Karpas-422 (cell line): Measurements from ENCODE around the gene LHPP. TPM values are rescaled to one million over a fixed set of nuclear protein-coding genes. Genes with fewer than 3 reads are reported as not detected.

ENCODE experiments used
- DNase-seq: peaks from one replicate; pipeline ENCODE4 v3.0.0-alpha.2; 2015
- H2AFZ ChIP-seq: fragments of 200-600 bp; sonication (generic); 2 replicates; pipeline ENCODE4 v1.6.1; 2014; ENCODE audit warnings: antibody characterized with exemption, low read length, mixed read lengths
- H3K27ac ChIP-seq: fragments of 200-600 bp; sonication (generic); 2 replicates; pipeline ENCODE4 v1.5.1; 2014; ENCODE audit warnings: mild to moderate bottlenecking, low read length, moderate library complexity
- H3K27me3 ChIP-seq: fragments of 200-600 bp; sonication (generic); 2 replicates; pipeline ENCODE4 v1.6.1; 2014; ENCODE audit warnings: low read length, mixed read lengths
- H3K36me3 ChIP-seq: fragments of 200-600 bp; sonication (generic); 2 replicates; pipeline ENCODE4 v1.6.1; 2014; ENCODE audit warnings: low read length, mixed read lengths; ENCODE audit not compliant: insufficient read depth
- H3K4me1 ChIP-seq: fragments of 200-600 bp; sonication (generic); 2 replicates; pipeline ENCODE4 v1.6.1; 2014; ENCODE audit warnings: mild to moderate bottlenecking, low read length, mixed read lengths
- H3K4me2 ChIP-seq: fragments of 200-600 bp; sonication (generic); 2 replicates; pipeline ENCODE4 v1.6.1; 2014; ENCODE audit warnings: low read length, low read depth, mild to moderate bottlenecking; ENCODE audit not compliant: poor library complexity, severe bottlenecking
- H3K4me3 ChIP-seq: fragments of 200-600 bp; sonication (generic); 2 replicates; pipeline ENCODE4 v1.5.1; 2014; ENCODE audit warnings: mild to moderate bottlenecking, antibody characterized with exemption, low read length, mixed read lengths
- H3K79me2 ChIP-seq: fragments of 200-600 bp; sonication (generic); 2 replicates; pipeline ENCODE4 v1.6.1; 2014; ENCODE audit warnings: mild to moderate bottlenecking, low read length, mixed read lengths
- H3K9ac ChIP-seq: fragments of 200-600 bp; sonication (generic); 2 replicates; pipeline ENCODE4 v1.6.0; 2014; ENCODE audit warnings: low read length
- H3K9me2 ChIP-seq: fragments of 200-600 bp; sonication (generic), shearing (Covaris generic); replicated peaks from 2 replicates; pipeline ENCODE4 v1.6.0; 2014; ENCODE audit warnings: mild to moderate bottlenecking, low read length, moderate library complexity; ENCODE audit not compliant: insufficient read depth
- H3K9me3 ChIP-seq: fragments of 300-700, 200-600 bp; sonication (generic); 2 replicates; pipeline ENCODE4 v1.6.1; 2014; ENCODE audit warnings: low read length, mixed read lengths
- H4K20me1 ChIP-seq: fragments of 200-600 bp; sonication (generic); 2 replicates; pipeline ENCODE4 v1.6.1; 2014; ENCODE audit warnings: mild to moderate bottlenecking, antibody characterized with exemption, low read length, low read depth; ENCODE audit not compliant: insufficient read depth
- total RNA-seq: library from RNA; depleted of rRNA; stranded (reverse); fragments of >200 nt; shearing (Covaris generic); gene quantifications from 2 replicates; pipeline ENCODE4 v1.2.3, GENCODE V29; 2014; ENCODE audit warnings: low replicate concordance

Gene LHPP
- total RNA-seq, 1 experiment from 2014 or later, result 57.2 TPM

DNA sequence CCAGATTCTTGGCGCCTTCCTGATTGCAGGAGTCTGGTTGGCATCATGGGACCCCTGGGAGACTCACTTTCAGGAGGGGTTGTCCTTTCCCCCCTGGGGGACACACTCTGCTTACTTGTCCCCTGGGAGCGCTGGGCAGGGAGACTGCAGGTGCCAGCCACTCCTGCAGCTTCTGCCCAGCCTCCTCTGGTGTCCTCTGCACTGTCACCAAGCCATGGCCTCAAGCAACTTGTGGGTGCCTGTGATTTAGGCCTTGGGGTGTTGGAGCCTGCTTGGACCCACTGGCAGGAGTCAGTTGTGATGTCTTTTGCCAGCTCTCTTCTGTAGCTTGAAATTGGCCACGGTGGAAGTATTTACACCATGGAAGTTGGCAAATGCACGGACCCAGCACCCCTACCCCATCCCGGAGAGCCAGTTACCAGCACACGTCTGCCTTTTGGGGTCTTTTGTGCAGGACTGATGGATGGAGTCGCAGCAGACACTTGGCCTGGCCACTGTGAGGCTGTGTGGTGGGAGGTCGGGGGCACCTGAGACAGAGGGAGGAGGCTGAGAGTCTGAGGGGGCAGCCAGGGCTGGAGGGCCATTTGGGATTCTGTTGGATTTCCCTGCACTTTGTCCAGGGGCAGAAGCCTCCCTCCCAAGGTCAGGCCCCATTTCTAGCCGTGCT lies 104.7 kb downstream of the LHPP start:
- H3K4me3 ChIP-seq, result no peak overlapping the region
- H3K4me1 ChIP-seq, result peaks cover 96% of the 10 kb centered on the region
- H3K27me3 ChIP-seq, result no peaks in the 10 kb centered on the region
- peak overlapping the region; percentile 17 for H3K4me2 ChIP-seq
- peaks cover 27% of the 10 kb centered on the region for H3K36me3 ChIP-seq
- H3K79me2 ChIP-seq, result peaks cover 92% of the 10 kb centered on the region
- no peaks in the 10 kb centered on the region for H3K9me3 ChIP-seq
- H2AFZ ChIP-seq, result no peak overlapping the region
- no peak for DNase-seq
- peak overlapping the region; percentile 92 for H3K27ac ChIP-seq
- H3K9ac ChIP-seq, result peak overlapping the region; percentile 60
- H3K9me2 ChIP-seq, result no peaks in the 10 kb centered on the region
- peaks cover 7% of the 10 kb centered on the region; the same call in 1 of the 2 replicates for H4K20me1 ChIP-seq

DNA sequence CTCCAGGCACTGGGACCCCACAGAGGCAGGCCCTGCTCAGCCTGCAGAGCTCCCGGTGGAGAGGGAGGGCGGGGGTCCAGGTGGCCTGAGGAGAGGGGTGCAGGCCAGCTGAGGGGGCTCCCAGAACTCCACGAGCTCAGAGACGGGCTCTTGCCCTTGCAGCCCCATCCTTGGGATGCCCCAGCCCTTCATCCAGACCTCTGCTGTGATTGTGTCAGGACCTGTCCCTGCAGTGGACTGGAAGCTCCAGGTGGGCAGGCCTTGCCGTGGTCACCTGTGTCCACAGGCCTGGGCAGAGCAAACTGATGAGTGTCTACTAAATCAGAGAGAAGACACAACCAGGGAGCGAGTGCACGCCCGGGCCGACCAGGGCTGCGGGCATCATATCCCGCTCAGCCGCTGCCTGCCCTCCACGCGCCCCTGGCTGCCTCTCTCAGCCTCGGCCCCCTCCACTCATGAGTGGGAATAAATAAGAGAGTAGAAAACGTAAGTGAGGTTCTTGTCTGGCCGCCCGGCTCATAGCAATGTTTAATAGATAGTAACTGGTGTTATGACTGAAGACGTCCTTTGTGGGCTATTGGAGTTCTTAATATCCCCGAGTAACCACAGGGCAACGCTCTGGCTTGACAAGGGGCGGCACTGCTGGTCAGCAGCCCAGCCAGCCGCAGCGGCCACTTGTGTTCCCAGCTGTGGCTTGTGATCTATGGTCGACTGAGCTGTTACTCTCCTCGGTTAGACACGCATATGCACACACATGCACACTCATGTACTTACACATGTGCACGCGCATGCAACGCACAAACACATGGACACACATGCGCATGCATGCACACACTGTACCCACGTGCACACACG lies 105.6 kb downstream of the LHPP start:
- Histone ChIP-seq H2AFZ (no peak overlapping the region), H3K9me2 (no peaks in the 10 kb centered on the region), H3K4me1 (peaks cover 95% of the 10 kb centered on the region), H3K9me3 (no peaks in the 10 kb centered on the region), H3K4me2 (no peak overlapping the region), H3K79me2 (peaks cover 92% of the 10 kb centered on the region), H3K9ac (no peak overlapping the region), H3K27me3 (no peaks in the 10 kb centered on the region), H4K20me1 (peaks cover 7% of the 10 kb centered on the region; the same call in 1 of the 2 replicates), H3K27ac (peak overlapping the region; percentile 92), H3K36me3 (peaks cover 27% of the 10 kb centered on the region), H3K4me3 (no peak overlapping the region)
- no peak for DNase-seq

DNA sequence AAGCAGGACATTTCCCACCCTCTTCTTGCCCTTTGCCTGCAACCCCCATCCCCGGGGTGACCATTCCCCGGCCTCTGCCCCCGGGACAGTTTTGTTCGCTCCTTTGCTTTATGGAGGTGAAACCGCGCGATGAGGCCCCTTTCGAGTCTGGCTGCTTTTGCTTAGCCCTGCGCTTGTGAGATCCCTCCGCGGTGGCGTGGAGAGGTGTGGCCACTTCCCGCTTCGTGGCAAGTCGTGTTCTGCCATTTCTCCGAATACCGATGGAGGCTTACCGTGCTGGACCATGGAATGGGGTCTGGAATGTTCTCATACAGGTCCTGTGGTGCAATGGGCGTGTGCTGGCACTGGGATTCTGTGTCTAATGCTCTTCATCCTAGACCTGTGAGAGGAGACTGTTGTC lies 106.7 kb downstream of the LHPP start:
- Histone ChIP-seq H3K27me3 (no peaks in the 10 kb centered on the region), H3K9me2 (no peaks in the 10 kb centered on the region), H3K36me3 (peaks cover 30% of the 10 kb centered on the region), H3K4me3 (no peak overlapping the region), H3K4me1 (peaks cover 90% of the 10 kb centered on the region), H3K9ac (0 out of 2 replicates have a peak overlapping the region, but pooled peaks have one; percentile 28), H3K4me2 (no peak overlapping the region), H3K79me2 (peaks cover 90% of the 10 kb centered on the region), H3K9me3 (no peaks in the 10 kb centered on the region), H4K20me1 (peaks cover 7% of the 10 kb centered on the region; the same call in 1 of the 2 replicates), H3K27ac (peak overlapping the region; percentile 75; the same call in 1 of the 2 replicates), H2AFZ (no peak overlapping the region)
- DNase-seq, result no peak

DNA sequence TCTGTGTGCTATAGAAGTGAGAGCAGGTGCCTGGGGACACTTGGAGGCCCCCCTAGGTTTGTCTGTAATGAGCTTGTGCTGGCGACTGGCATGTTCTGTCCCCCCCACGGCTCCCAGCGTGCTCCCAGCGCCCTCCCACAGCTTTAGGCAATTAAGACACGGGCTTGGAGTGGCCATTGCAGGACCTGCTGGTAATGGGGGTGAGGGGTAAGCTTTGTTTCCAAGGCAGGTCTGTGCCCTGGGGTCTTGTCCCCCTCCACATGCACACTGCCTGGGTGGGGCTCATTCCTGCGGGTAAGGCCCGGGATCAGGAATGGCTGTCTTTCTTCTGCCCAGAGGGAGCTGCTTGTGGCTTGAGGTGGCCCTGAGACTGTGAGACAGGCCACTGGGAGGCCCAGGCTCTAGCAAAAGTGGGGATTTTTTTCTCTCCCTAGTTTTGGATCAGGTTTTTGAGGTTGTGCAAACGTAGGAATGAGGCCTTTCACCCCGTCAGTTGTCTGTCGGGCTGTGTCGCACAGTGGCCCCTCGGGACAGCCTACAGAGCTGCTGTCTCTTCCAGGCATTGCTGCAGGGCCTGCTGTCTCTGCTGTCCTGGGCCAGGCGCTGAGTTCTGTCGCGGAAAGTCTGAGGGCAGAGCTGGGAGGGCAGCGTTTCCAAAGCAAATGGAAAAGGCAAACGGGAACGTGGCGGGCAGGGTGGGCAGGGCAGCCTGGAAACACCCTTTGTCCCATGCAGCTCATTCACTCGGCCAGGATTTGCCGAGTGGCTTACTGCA lies 107.4 kb downstream of the LHPP start:
- Histone ChIP-seq H3K4me2 (peak overlapping the region; percentile 5), H2AFZ (no peak overlapping the region), H3K27ac (peak overlapping the region; percentile 75)

DNA sequence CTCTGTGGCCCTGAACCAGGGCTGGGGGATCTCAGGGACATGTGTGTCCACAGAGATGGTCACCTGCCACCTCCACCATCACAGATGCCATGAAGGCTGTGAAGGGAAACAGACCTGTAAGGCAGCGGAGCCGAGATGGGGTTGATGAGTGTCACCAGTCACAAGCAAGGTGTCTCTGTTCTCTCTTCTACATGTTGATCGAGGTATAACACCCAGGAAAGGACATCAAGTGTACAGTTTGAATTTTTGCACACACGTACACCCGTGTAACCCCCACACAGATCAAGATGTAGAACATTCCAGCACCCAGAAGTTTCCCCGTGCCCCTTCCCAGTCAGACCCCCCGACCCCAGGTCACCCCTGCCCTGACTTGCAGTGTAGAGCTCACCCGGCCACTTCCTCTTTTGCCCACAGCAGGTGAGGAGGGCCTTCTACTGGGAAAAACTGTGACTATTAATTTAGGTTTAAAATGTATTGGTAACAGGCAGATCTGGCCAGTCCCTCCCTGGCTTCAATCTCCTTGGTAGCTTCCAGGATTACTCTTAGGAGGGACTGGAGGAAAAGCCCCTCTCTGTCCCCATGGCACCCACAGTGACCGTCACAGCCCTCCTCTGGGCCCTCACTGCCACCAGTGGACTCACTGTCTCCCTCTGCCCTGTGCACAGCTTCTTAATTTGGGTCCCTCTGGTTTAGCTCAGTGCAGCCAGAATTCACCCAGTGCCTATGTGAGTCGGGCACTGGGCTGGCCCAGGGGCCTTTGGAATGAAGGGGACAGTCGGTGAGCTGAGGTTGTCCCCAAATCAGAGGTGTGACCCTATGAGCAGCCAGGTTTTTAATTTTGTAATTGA lies 108.2 kb downstream of the LHPP start:
- Histone ChIP-seq H3K4me2 (no peak overlapping the region), H3K9ac (peak overlapping the region; percentile 31; the same call in 1 of the 2 replicates), H4K20me1 (peaks cover 14% of the 10 kb centered on the region; the same call in 1 of the 2 replicates), H3K79me2 (peaks cover 93% of the 10 kb centered on the region), H3K9me2 (no peaks in the 10 kb centered on the region), H3K27me3 (no peaks in the 10 kb centered on the region), H3K9me3 (no peaks in the 10 kb centered on the region), H3K36me3 (peaks cover 36% of the 10 kb centered on the region), H2AFZ (no peak overlapping the region), H3K4me3 (no peak overlapping the region), H3K4me1 (peaks cover 91% of the 10 kb centered on the region), H3K27ac (peak overlapping the region; percentile 75)
- peak; percentile 72 for DNase-seq

More for the DNA sequence above, 107.4 kb downstream of the LHPP start:
- Histone ChIP-seq H3K4me3 (no peak overlapping the region), H3K9me2 (no peaks in the 10 kb centered on the region), H3K27me3 (no peaks in the 10 kb centered on the region), H3K79me2 (peaks cover 91% of the 10 kb centered on the region), H3K9ac (peak overlapping the region; percentile 28; the same call in 1 of the 2 replicates), H3K36me3 (peaks cover 32% of the 10 kb centered on the region), H4K20me1 (peaks cover 7% of the 10 kb centered on the region; the same call in 1 of the 2 replicates), H3K9me3 (no peaks in the 10 kb centered on the region), H3K4me1 (peaks cover 91% of the 10 kb centered on the region)
- no peak for DNase-seq

DNA sequence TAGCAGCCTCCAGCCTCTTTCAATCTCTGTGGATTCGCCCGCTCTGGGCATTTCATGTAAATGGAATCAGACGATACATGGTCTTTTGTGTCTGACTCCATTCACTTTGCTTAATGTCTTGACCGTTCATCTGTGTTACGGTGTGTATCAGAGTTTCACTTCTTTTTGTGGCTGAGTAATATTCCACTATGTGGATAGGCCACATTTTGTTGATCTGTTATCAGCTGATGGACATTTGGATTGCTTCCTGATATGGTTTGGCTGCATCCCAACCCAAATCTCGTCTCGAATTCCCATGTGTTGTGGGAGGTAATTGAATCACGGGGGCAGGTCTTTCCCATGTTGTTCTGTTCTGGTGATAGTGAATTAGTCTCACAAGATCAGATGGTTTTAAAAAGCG lies 109.0 kb downstream of the LHPP start:
- Histone ChIP-seq H2AFZ (no peak overlapping the region), H3K36me3 (peaks cover 37% of the 10 kb centered on the region), H3K27me3 (no peaks in the 10 kb centered on the region), H3K4me1 (peaks cover 91% of the 10 kb centered on the region), H3K9me2 (no peaks in the 10 kb centered on the region), H3K9ac (no peak overlapping the region), H4K20me1 (peaks cover 14% of the 10 kb centered on the region; the same call in 1 of the 2 replicates), H3K4me3 (no peak overlapping the region), H3K79me2 (peaks cover 93% of the 10 kb centered on the region), H3K27ac (peak overlapping the region; percentile 75), H3K4me2 (no peak overlapping the region), H3K9me3 (no peaks in the 10 kb centered on the region)
- no peak for DNase-seq

DNA sequence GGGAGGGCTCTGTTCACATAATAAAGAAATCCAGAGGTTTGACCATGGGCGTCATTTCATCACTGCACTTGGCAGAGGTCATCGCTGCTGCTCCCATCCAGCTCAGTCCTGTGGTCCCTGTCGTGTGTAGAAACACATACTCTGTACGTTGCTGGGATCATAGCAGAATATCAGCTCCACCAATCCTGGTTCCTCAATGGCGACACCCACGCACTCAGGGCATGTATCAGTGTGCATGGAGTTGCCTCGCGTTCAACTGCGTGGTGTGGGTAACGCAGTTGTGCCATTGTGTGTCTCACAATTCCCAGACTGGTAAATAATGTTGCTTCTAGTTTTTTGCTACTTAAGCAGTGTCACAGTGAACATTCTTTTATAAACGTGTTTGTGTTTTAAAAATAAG lies 111.1 kb downstream of the LHPP start:
- DNase-seq, result no peak
- Histone ChIP-seq H2AFZ (no peak overlapping the region), H4K20me1 (peaks cover 10% of the 10 kb centered on the region; the same call in 1 of the 2 replicates), H3K27ac (no peak overlapping the region), H3K27me3 (no peaks in the 10 kb centered on the region), H3K9me2 (no peaks in the 10 kb centered on the region), H3K79me2 (peaks cover 94% of the 10 kb centered on the region), H3K36me3 (peaks cover 55% of the 10 kb centered on the region), H3K9me3 (no peaks in the 10 kb centered on the region; the same call in 1 of the 2 replicates), H3K4me3 (no peak overlapping the region), H3K9ac (no peak overlapping the region), H3K4me2 (no peak overlapping the region), H3K4me1 (peaks cover 84% of the 10 kb centered on the region)
